B cell (primary cell): ENCODE results near the gene CCDC122. TPM values are rescaled to one million over a fixed set of nuclear protein-coding genes. Genes with fewer than 3 reads are reported as not detected.

Experiments used
- ATAC-seq: fragments of 200-7000 bp; cut with Tn5 transposase; one replicate; pipeline ENCODE4 v1.10.0; 2021; ENCODE audit warnings: low read depth, mild to moderate bottlenecking, moderate number of reproducible peaks, moderate library complexity
- CTCF ChIA-PET: fragments of 350-600 bp; sonication (Branson Sonifier 250); formaldehyde crosslinking; loops from one replicate; lab custom pipeline; 2021; ENCODE audit warnings: antibody characterized with exemption, inconsistent platforms; lab: Charles Lee
- POLR2A ChIA-PET: fragments of 350-600 bp; sonication (Branson Sonifier 250); formaldehyde crosslinking; loops from one replicate; lab custom pipeline; 2021; ENCODE audit warnings: antibody characterized with exemption; lab: Charles Lee
- DNase-seq: peaks from one replicate; pipeline ENCODE4 v3.0.0; 2013
- H2AFZ ChIP-seq: 2 replicates; pipeline ENCODE4 v1.6.1; 2012; ENCODE audit warnings: mild to moderate bottlenecking, low read depth, low read length; ENCODE audit not compliant: insufficient read depth, poor library complexity, severe bottlenecking
- H3K27ac ChIP-seq, 2 donors: 1 replicate in 1 of 2; 2 replicates in 1 of 2; pipeline ENCODE4 v1.5.1; 2012 to 2013; ENCODE audit warnings: low read length in 2 of 2, mild to moderate bottlenecking in 2 of 2, moderate library complexity in 1 of 2
- H3K27me3 ChIP-seq, 4 experiments: fragments of 200-600 bp in 1 of 4; sonication (generic) in 1 of 4; replicated peaks in 1 of 4; 1 replicate in 2 of 4; 2 replicates in 2 of 4; pipeline versions ENCODE4 v1.6.1 to v1.7.0; 2013 to 2016; ENCODE audit warnings: low read length in 3 of 4, mild to moderate bottlenecking in 2 of 4, mixed read lengths in 1 of 4, moderate library complexity in 1 of 4; ENCODE audit not compliant: insufficient read depth in 4 of 4, control insufficient read depth in 3 of 4; ENCODE audit errors: control extremely low read depth in 1 of 4
- H3K36me3 ChIP-seq, 2 experiments: replicated peaks in 1 of 2; 1 replicate in 1 of 2; 2 replicates in 1 of 2; pipeline versions ENCODE4 v1.6.1 to v1.7.1; 2013; ENCODE audit warnings: low read length in 1 of 2; ENCODE audit not compliant: insufficient read depth in 2 of 2, control insufficient read depth in 1 of 2; ENCODE audit errors: control extremely low read depth in 1 of 2, extremely low read depth in 1 of 2
- H3K4me1 ChIP-seq, 2 donors: fragments of 200-600 bp in 1 of 2; sonication (generic) in 1 of 2; 1 replicate in 1 of 2; 2 replicates in 1 of 2; pipeline versions ENCODE4 v1.5.1 to v1.6.1; 2013 to 2017; ENCODE audit warnings: low read length in 2 of 2; ENCODE audit not compliant: control insufficient read depth in 2 of 2, insufficient read depth in 2 of 2
- H3K4me2 ChIP-seq: replicated peaks from 2 replicates; pipeline ENCODE3; 2012; ENCODE audit warnings: mild to moderate bottlenecking, low read depth, low read length; ENCODE audit not compliant: poor library complexity, severe bottlenecking
- H3K4me3 ChIP-seq, 5 experiments: fragments of 200-600 bp in 1 of 5; sonication (generic) in 1 of 5; 1 replicate in 3 of 5; 2 replicates in 2 of 5; pipeline versions ENCODE4 v1.5.1 to v1.7.0; 2011 to 2016; ENCODE audit warnings: low read length in 4 of 5, mild to moderate bottlenecking in 4 of 5, low read depth in 2 of 5, control low read depth in 1 of 5, moderate library complexity in 1 of 5; ENCODE audit not compliant: insufficient read depth in 1 of 5; ENCODE audit errors: control extremely low read depth in 1 of 5, extremely low read depth in 1 of 5
- H3K79me2 ChIP-seq: fragments of 200-600 bp; sonication (generic); one replicate; pipeline ENCODE4 v1.6.0; 2016; ENCODE audit warnings: low read length; ENCODE audit not compliant: control insufficient read depth, insufficient read depth
- H3K9ac ChIP-seq: fragments of 200-600 bp; sonication (generic); 2 replicates; pipeline ENCODE4 v1.6.1; 2017; ENCODE audit warnings: mild to moderate bottlenecking, low read length, moderate library complexity
- H3K9me3 ChIP-seq, 3 donors: one replicate each; pipeline versions ENCODE4 v1.6.1 to v1.7.1; 2013; ENCODE audit warnings: low read length in 2 of 3; ENCODE audit not compliant: control insufficient read depth in 2 of 3, insufficient read depth in 1 of 3; ENCODE audit errors: control extremely low read depth in 1 of 3
- H4K20me1 ChIP-seq: 2 replicates; pipeline ENCODE4 v1.6.0; 2012; ENCODE audit warnings: mild to moderate bottlenecking, low read length; ENCODE audit not compliant: insufficient read depth, control insufficient read depth, poor library complexity, severe bottlenecking
- H3K27ac Mint-ChIP-seq: one replicate; pipeline ENCODE4 v1.8.0; 2021; ENCODE audit warnings: mixed read lengths
- H3K27me3 Mint-ChIP-seq: one replicate; pipeline ENCODE4 v1.8.0; 2021; ENCODE audit warnings: mixed read lengths
- H3K4me1 Mint-ChIP-seq: one replicate; pipeline ENCODE4 v1.8.0; 2021; ENCODE audit warnings: mixed read lengths
- H3K4me3 Mint-ChIP-seq: one replicate; pipeline ENCODE4 v1.8.0; 2021; ENCODE audit warnings: mixed read lengths
- H3K9me3 Mint-ChIP-seq: one replicate; pipeline ENCODE4 v1.8.0; 2022; ENCODE audit warnings: mixed read lengths; ENCODE audit not compliant: insufficient read depth
- EZH2 ChIP-seq: IDR thresholded peaks from 2 replicates; pipeline ENCODE4 v1.6.1; 2012; ENCODE audit warnings: borderline replicate concordance, low read depth, mild to moderate bottlenecking, moderate library complexity, low read length; ENCODE audit not compliant: insufficient read depth, poor library complexity, severe bottlenecking
- WGBS: methylation state at CpG from one replicate; pipeline ENCODE4 v1.1.5; 2013; ENCODE audit warnings: missing lambda C conversion rate; ENCODE audit not compliant: insufficient coverage; 5-methylcytosine and 5-hydroxymethylcytosine counted together
- intact Hi-C: fragments of 100-400 bp; cut with micrococcal nuclease; formaldehyde crosslinking; loops from one replicate; pipeline ENCODE4 v1.10.0; 2022
- polyA plus RNA-seq: library from polyadenylated mRNA; depleted of rRNA; stranded (reverse); fragments of >200 nt; gene quantifications from 2 replicates; pipeline ENCODE4 v1.2.3, GENCODE V29; 2012
- total RNA-seq, 2 donors: library from RNA; stranded (reverse); fragments of 120-200 nt in 1 of 2; gene quantifications; 1 replicate in 1 of 2; 2 replicates in 1 of 2; pipeline versions ENCODE4 v1.2.3 to v1.2.4, GENCODE V29; 2013 to 2022
- TF ChIP-seq, protein P1 (sequence below): fragments of 200-600 bp; IDR thresholded peaks from one replicate; pipeline ENCODE4 v1.8.0; 2022; ENCODE audit warnings: antibody characterized with exemption, mild to moderate bottlenecking

The CCDC122 gene
- total and polyA plus RNA-seq, 2 donors (not counting 1 experiment from before 2014, with no cell fraction given): 1.1 to 12.1 TPM

DNA sequence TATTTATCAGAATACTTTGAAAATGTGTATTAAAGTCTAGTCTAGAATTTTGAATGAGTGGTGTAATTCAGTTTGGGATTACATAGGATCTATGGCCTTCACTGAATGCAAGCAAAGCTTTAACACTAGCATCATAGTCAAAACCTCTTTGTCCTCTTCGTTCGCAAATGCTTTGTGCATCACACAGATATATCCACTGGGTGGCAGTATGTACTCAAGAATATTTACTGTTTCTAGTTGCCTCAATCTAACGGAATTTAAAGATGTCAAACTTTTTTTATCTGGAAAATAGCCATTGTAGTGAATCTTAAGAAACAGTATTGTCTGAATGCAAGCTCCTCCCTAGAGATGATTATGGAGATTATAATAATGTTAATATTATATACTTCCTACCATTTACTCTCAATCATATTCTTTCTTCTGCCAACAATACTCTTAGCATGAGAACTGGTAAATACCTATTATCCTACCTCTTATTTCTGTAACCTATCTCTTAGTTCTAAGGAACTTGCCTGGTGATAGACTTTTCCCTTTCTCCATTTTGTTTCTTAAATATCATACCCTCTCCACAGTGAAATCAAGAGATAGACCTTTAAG is 26.0 kb upstream of the CCDC122 start:
- Histone ChIP-seq H3K79me2 (no peaks in the 10 kb centered on the region), H3K27me3 (no peaks in the 10 kb centered on the region), H3K9me3 (no peaks in the 10 kb centered on the region), H2AFZ (no peak overlapping the region), H3K27ac (no peak overlapping the region), H3K36me3 (no peaks in the 10 kb centered on the region), H3K4me3 (no peak overlapping the region), H4K20me1 (no peaks in the 10 kb centered on the region), H3K4me2 (no peak overlapping the region), H3K9ac (no peak overlapping the region), H3K4me1 (no peaks in the 10 kb centered on the region)
- Mint-ChIP-seq H3K9me3 (no peaks in the 10 kb centered on the region), H3K27ac (no peak overlapping the region), H3K27me3 (peaks cover 27% of the 10 kb centered on the region), H3K4me1 (peaks cover 1% of the 10 kb centered on the region), H3K4me3 (no peak overlapping the region)
- ATAC-seq (peak; percentile 72), DNase-seq (peak; percentile 70)
- TF ChIP-seq, protein P1, sequence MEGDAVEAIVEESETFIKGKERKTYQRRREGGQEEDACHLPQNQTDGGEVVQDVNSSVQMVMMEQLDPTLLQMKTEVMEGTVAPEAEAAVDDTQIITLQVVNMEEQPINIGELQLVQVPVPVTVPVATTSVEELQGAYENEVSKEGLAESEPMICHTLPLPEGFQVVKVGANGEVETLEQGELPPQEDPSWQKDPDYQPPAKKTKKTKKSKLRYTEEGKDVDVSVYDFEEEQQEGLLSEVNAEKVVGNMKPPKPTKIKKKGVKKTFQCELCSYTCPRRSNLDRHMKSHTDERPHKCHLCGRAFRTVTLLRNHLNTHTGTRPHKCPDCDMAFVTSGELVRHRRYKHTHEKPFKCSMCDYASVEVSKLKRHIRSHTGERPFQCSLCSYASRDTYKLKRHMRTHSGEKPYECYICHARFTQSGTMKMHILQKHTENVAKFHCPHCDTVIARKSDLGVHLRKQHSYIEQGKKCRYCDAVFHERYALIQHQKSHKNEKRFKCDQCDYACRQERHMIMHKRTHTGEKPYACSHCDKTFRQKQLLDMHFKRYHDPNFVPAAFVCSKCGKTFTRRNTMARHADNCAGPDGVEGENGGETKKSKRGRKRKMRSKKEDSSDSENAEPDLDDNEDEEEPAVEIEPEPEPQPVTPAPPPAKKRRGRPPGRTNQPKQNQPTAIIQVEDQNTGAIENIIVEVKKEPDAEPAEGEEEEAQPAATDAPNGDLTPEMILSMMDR: peak; percentile 90
- no peak for TF ChIP-seq EZH2
- ChIA-PET CTCF (interaction anchor here (0.6 to 14.5 kb wide), 17 partner anchors 8 to 1334 kb away, joined by 3 to 260 read pairs (median 4); partner anchors contain the start of genes CCDC122 and LACC1), POLR2A (no interaction called here)
- intact Hi-C loops: loop anchor here (1.0 to 10.0 kb wide), 5 partner anchors 147 to 1402 kb away; partner anchors contain the start of gene TSC22D1
- no CpG with 5 or more reads among the region's 3 CpGs for WGBS

- no peak overlapping the region for H3K27ac ChIP-seq
- no peak overlapping the region for H3K4me2 ChIP-seq
- H3K27me3 Mint-ChIP-seq: no peaks in the 10 kb centered on the region
- TF ChIP-seq EZH2: no peak
- TF ChIP-seq, protein P1: no peak
- ATAC-seq: no peak
- no peaks in the 10 kb centered on the region for H3K4me1 Mint-ChIP-seq
- POLR2A ChIA-PET: no interaction called here
- H3K4me1 ChIP-seq: no peaks in the 10 kb centered on the region
- no peaks in the 10 kb centered on the region for H3K9me3 Mint-ChIP-seq
- H3K4me3 Mint-ChIP-seq: no peak overlapping the region
- DNase-seq: no peak
- intact Hi-C loops: no loop called here
- WGBS: no CpG with 5 or more reads among the region's 2 CpGs
- no peaks in the 10 kb centered on the region for H3K27me3 ChIP-seq
- H3K4me3 ChIP-seq: no peak overlapping the region
- no peaks in the 10 kb centered on the region for H3K36me3 ChIP-seq
- no peaks in the 10 kb centered on the region for H4K20me1 ChIP-seq
- CTCF ChIA-PET: interaction anchor here (0.6 to 1.6 kb wide), 4 partner anchors 12 to 1022 kb away, joined by 3 to 5 read pairs (median 3); no protein-coding TSS in a partner anchor
- H2AFZ ChIP-seq: no peak overlapping the region
- H3K27ac Mint-ChIP-seq: no peak overlapping the region
- H3K9me3 ChIP-seq: no peaks in the 10 kb centered on the region
- no peak overlapping the region for H3K9ac ChIP-seq
- H3K79me2 ChIP-seq: no peaks in the 10 kb centered on the region
Observed at GRCh38 chr13:43895940-43896339, 16.4 kb upstream of the CCDC122 start.
